ENCODE results near the gene ATF4.

The ATF4 gene

GRCh38 chr22:39528080-39528661 is 7.8 kb downstream of the ATF4 start:
- DNase-seq (ENCODE audit: low read depth in 3 of 3) = no peak

- peak; percentile 68 to 83 (median 77) for DNase-seq (ENCODE audit: low read depth in 3 of 3)
Observed at GRCh38 chr22:39528681-39529486, 8.5 kb downstream of the ATF4 start.

- no peak for DNase-seq (ENCODE audit: low read depth in 3 of 3)
Observed at GRCh38 chr22:39529487-39529851, 9.1 kb downstream of the ATF4 start.

GRCh38 chr22:39530116-39530515 is 9.8 kb downstream of the ATF4 start:
- no peak for DNase-seq (ENCODE audit: low read depth in 3 of 3)

DNA sequence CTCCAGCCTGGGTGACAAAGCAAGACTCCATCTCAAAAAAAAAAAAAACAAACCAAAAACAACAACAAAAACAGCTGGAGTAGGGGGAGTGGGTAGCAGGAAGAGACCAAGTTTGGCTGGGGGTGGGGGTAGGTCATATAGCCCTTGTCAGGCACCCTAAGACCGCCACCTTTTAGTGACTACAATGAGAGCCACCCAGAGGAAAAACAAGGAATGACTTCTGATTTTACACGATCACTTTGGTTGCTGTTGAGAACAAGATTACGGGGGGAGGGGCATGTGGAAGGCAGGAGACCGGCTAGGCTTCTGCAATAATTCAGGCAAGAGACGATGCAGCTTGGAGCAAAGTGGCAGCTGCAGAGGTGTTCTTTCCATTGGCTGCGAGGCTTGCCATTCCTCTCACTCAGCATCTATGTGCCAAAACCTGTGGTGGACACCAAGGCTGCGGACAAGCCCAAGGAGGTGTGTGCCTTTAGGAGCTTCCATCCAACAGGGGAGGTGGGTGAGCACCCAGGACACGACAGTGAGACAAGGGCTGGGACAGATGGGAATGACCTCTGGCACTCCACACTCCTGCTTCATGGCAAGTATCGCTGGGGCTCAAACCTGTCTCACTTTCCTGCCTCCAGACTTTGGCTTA is 10.4 kb downstream of the ATF4 start:
- DNase-seq (ENCODE audit: low read depth in 3 of 3) = no peak

DNA sequence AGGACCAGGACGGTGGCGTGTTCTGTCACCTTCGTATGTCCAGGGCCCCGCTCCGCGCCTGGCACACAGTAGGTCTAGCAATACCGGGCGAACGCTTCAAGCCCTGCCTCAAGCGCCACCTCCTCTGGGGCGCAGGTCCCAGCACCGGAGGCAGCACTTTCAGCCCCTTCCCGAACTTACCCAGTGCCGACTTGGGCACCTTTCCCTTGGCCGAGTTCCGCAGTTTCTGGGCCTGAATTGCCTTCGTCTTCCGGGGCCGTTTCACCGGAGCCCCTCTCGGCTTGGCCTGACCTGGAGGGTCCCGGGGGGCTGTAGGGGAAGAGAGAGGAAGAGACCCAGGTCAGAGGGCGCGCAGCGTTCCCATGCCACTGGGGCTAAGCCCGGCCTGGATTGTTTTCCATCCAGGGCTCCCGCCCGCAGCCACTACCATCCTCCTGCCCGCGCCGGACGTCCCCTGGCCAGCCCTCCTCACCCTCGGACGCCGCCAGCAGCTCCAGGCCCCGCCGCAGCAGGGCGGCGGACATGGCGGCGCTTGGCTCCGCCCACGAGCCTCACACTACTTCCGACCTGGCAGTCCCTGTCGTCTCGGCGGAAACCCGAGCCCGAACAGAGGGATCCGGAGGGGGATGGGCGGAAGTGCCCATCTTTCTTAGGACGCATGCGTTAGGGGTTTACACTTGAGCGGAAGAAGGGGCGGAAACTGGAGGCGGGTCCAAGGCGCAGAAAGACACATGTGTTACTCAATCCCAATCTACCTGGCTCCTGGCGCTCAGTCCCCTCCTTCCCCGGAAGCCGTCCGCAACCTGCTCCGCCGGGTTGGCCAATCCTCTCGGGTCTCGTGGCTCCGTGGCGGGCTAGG is 12.1 kb downstream of the ATF4 start, which contains the start of gene RPS19BP1:
Gene RPS19BP1, minus strand, starts transcription at position 534 of the 859 bp plus-strand sequence. Its CDS starts 10 bp downstream, at position 524.
- DNase-seq (ENCODE audit: low read depth in 3 of 3) = peak; percentile 96 to 99 (median 98)

GRCh38 chr22:39534092-39534506 is 13.7 kb downstream of the ATF4 start:
- no peak for DNase-seq (ENCODE audit: low read depth in 3 of 3)

- DNase-seq (ENCODE audit: low read depth in 3 of 3) = peak; percentile 64 to 82 (median 67)
Observed at GRCh38 chr22:39534591-39535356, 14.4 kb downstream of the ATF4 start.

GRCh38 chr22:39535357-39535725 is 15.0 kb downstream of the ATF4 start:
- DNase-seq (ENCODE audit: low read depth in 3 of 3) = no peak

DNA sequence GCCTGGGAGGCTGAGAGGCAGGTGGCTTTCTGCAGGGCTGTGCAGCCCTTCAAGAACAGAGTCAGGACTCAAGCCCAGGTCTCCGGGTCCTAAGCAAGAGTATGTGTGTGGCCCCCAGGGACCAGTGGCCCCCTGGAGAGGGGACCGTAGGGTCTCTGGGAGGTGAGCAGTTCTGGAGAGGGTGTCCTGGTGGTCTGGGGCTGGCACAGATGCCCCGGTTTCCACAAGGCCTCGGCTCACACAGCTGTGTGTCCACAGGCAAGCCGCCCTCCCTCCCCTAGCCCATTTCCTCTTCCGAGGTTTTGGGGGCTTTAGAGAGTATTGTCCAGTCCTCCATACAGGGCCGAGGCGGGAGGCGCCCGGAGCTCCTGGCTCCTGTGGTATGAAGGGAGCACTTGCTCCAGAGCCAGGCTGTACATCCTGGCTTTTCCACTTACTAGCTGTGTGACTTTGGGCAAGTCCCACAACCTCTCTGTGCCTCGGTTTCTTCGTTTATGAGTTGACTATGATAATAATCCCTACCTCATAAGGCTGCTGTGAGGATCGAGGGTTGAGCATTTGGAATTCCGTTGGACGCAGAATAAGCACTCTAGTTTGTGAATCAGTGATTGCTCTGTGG is 15.6 kb downstream of the ATF4 start:
- DNase-seq (ENCODE audit: low read depth in 3 of 3) = no peak

DNA sequence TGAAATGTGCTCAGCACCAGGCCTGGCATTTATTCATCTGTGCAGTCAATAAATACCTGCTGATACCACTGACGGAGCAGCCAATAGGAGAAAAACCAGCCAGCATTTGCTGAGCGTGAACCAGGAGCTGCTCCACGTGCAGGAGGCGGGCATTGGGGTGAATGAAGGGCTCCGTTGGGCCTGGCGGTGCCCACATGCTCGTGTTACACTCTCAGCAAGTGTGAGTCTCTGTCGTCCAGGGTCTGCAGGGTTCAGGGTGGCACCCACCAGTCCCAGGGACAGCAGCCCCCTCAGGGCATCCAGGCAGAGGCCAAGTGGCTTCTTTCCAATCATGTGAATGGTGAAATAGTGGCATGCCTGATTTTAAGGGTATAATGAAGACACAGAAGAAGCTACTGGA is 16.3 kb downstream of the ATF4 start:
- no peak for DNase-seq (ENCODE audit: low read depth in 3 of 3)

DNA sequence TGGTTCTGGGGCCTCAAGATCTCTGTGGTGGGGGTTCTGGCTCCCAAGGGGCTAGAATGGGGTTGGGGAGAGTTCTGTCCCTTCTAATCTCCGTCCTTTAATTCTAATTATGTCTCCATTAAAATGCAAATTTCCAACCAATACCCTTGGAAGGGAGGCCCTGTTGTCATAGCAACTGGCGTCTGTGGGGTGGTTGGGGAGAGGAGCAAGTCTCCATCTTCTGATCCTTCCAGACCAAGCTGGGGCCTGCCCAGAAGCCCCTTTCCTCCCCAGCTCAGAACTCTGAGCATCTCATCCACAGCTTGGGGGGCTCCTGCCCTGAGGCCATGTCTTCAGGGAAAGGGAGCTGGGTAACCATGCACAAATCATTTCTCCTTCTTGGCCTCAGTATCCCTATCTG is 17.6 kb downstream of the ATF4 start:
- DNase-seq (ENCODE audit: low read depth in 3 of 3) = no peak

GRCh38 chr22:39543095-39543494 is 22.7 kb downstream of the ATF4 start:
- DNase-seq (ENCODE audit: low read depth in 3 of 3) = no peak

DNA sequence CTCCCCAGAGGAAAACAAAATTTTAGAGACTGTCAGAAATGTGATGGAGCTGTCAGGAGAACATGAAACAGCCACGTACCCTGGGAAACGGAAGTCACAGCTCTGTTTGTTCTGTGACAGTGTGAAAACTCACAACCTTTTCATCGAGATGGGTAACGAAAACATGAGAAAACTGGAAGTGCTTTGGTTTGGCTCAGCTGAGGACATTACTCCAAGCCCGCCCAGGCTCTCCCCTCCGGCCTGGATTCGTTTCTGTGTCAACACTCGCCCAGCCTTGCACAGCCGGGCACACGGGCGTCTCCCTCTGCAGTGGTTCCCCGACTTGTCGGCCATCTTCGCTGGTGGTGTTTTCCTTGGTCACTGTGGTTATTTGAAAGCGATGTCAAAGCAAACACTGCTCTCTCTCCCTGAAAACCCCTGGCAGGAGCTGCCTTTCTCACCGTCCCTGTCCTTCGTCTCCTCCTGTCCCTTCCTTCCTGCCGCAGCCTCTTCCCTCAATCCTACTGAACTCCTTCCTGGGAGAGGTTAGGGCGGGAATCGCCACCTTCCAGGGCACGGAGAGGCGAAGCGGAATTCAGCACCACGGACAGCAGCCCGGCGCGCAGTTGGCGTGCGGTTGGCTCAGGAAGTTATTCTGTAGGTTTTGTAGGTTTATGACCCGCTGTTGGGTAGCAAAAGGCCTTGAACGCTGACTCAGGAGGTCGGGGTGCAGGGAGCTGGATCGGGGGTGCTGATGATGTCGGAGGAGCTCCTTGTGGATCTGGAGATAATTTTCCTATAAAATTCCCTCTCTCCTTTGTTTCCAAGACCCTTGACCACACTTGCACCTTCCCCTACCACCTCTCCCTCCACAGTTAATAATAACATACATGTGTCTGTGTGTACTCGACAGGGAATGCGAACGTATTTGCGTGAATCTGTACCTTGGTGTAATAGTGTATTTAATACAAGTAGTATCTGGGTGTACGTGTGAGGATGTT is 25.3 kb downstream of the ATF4 start:
- DNase-seq (ENCODE audit: low read depth in 3 of 3) = peak in 1 of 3 experiments; percentile 63

DNA sequence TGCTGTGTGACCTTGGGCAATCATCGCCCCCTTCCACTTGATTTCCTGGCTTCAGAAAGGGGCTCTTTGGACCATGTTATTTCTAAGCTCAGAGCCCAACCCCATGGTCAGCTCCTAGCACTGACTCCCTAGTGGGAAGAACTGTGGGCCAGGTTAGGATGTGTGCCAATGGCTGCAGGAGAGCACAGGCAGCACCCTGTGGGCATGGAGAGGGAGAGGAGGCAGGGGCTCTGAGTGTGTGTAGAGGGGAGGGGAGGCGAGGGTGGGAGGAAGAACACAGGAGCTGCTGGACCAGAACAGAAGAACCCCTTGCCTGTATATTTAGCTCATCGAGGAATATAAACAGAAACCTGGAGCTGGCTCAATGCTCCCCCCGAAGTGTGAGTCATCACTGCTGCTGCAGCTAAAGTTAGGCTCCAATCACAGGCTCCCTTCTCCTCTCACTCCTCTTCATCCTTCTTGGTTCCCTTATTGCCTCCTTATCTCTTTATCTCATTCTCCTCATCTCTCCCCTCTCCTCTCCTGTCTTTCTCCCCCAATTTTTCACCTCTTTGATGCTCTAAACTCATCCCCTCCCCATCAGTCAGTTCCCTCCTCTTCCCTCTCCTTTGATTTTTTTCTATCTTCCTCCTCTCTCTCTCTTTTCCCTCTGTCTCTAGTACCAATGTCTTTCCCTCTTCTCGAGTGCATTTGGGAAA is 26.7 kb downstream of the ATF4 start:
- DNase-seq (ENCODE audit: low read depth in 3 of 3) = no peak

DNA sequence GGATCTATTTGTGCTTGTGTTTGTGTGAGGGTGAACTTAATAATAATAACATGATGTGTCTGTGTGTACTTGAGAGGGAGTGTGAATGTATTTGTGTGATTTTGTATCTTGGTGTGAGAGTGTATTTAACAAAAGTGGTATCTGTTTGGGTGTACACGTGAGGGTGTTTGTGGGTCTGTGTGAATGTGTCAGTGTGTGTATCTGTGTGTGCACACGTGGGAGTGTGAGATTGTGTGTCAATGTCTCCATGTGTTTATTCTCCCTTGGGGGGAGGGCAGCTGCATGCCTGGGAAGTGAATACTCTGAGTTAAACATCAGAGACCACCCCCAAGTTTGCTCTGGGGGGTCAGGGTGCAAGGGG is 27.2 kb downstream of the ATF4 start:
- no peak for DNase-seq (ENCODE audit: low read depth in 3 of 3)

DNA sequence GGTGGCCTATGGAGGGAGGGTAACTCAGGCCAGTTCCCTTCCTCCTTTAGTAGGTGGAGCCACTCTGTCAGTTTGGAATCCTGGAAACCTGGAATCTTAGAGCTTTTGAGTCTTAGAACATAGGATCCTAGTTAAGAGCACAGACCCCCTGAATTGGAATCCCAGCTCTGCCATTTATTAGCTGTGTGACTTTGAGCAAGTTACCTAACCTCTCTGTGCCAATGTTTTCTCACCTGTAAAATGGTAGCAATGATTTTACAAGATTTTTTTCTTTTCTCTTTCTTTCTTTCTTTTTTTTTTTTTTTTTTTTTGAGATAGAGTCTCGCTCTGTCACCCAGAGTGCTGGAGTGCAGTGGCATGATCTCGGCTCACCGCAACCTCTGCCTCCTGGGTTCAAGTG is 33.1 kb downstream of the ATF4 start:
- DNase-seq (ENCODE audit: low read depth in 3 of 3) = no peak

GRCh38 chr22:39554151-39554550 is 33.8 kb downstream of the ATF4 start:
- DNase-seq (ENCODE audit: low read depth in 3 of 3) = no peak

Data from stimulated activated CD4-positive, alpha-beta T cell treated with anti-CD3 and anti-CD28 coated beads, TNF-alpha, amount 100 ng/mL, for 4 hours (primary cell).